GM12878 (cell line): ENCODE results near the gene OGFR. TPM values are rescaled to one million over a fixed set of nuclear protein-coding genes. Genes with fewer than 3 reads are reported as not detected.

ENCODE experiments used
- ATAC-seq: fragments of 200-7000 bp; cut with Tn5 transposase; 3 replicates; pipeline ENCODE4 v1.9.1; 2020; ENCODE audit warnings: mild to moderate bottlenecking, moderate library complexity
- BruUV-seq: library from RNA; stranded (reverse); fragments of 400-500 nt; replicated peaks from 2 replicates; lab custom pipeline; 2021; lab: Mats Ljungman, UMichigan
- CTCF ChIA-PET: fragments of 300-600 bp; sonication (Branson Sonifier 250); formaldehyde crosslinking; extraction: SDS; loops from one replicate; lab custom pipeline; 2021; ENCODE audit warnings: inconsistent platforms; lab: Yijun Ruan, JAX
- POLR2A ChIA-PET: fragments of 350-600 bp; formaldehyde crosslinking; extraction: SDS; loops from one replicate; lab custom pipeline; 2021; ENCODE audit warnings: inconsistent platforms; lab: Charles Lee
- RAD21 ChIA-PET: fragments of 300-600 bp; sonication (Branson Sonifier 250); formaldehyde crosslinking; loops from one replicate; lab custom pipeline; 2023; ENCODE audit warnings: antibody characterized with exemption; ENCODE audit not compliant: unreplicated experiment; lab: Charles Lee
- SMC1A ChIA-PET: fragments of 300-600 bp; sonication (Branson Sonifier 250); formaldehyde crosslinking; loops from one replicate; lab custom pipeline; 2023; ENCODE audit not compliant: unreplicated experiment, uncharacterized antibody; lab: Charles Lee
- DNase-seq: peaks from one replicate; pipeline ENCODE4 v3.0.0-alpha.2; 2011; ENCODE audit warnings: low read depth, low spot score
- FAIRE-seq: peaks from 3 replicates; lab custom pipeline; 2011; peaks lifted over from hg19 to GRCh38; lab: Jason Lieb, UNC
- H2AFZ ChIP-seq: 2 replicates; pipeline ENCODE4 v1.6.0; 2011; ENCODE audit warnings: low read depth, low read length, control low read depth; ENCODE audit not compliant: control insufficient read depth
- H3K27ac ChIP-seq: 2 replicates; pipeline ENCODE4 v1.5.1; 2011; ENCODE audit warnings: control low read depth; ENCODE audit not compliant: control insufficient read depth, insufficient read depth
- H3K27me3 ChIP-seq, 2 experiments: replicated peaks in 1 of 2; 2 replicates each; pipeline versions ENCODE4 v1.6.0 to v1.6.1; 2011; ENCODE audit warnings: low read length in 1 of 2; ENCODE audit not compliant: control insufficient read depth in 2 of 2, insufficient read depth in 2 of 2
- H3K36me3 ChIP-seq, 2 experiments: 2 replicates each; pipeline ENCODE4 v1.5.1; 2011; ENCODE audit warnings: low read length in 1 of 2; ENCODE audit not compliant: control insufficient read depth in 2 of 2, insufficient read depth in 2 of 2
- H3K4me1 ChIP-seq: 2 replicates; pipeline ENCODE4 v1.6.1; 2011; ENCODE audit warnings: mild to moderate bottlenecking, low read length, moderate library complexity, mixed read lengths; ENCODE audit not compliant: control insufficient read depth, insufficient read depth
- H3K4me2 ChIP-seq: 2 replicates; pipeline ENCODE4 v1.6.0; 2011; ENCODE audit warnings: control low read depth; ENCODE audit not compliant: control insufficient read depth, insufficient read depth
- H3K4me3 ChIP-seq: fragments of 200-600 bp; sonication (generic); 2 replicates; pipeline ENCODE4 v1.5.1; 2016
- H3K79me2 ChIP-seq: 2 replicates; pipeline ENCODE4 v1.6.0; 2011; ENCODE audit warnings: low read length; ENCODE audit not compliant: control insufficient read depth, insufficient read depth
- H3K9ac ChIP-seq: 2 replicates; pipeline ENCODE4 v1.8.0; 2011; ENCODE audit warnings: low read length, control low read depth, mixed read lengths; ENCODE audit not compliant: control insufficient read depth, insufficient read depth
- H3K9me3 ChIP-seq: replicated peaks from 3 replicates; pipeline ENCODE4 v1.5.1; 2011; ENCODE audit warnings: mild to moderate bottlenecking, low read length; ENCODE audit not compliant: control insufficient read depth, insufficient read depth
- H4K20me1 ChIP-seq: 2 replicates; pipeline ENCODE4 v1.6.0; 2011; ENCODE audit not compliant: control insufficient read depth, insufficient read depth
- CEBPB ChIP-seq, 2 experiments: fragments of 150-350 bp in 1 of 2; IDR thresholded peaks; 2 replicates each; pipeline ENCODE4 v1.6.1; 2012 to 2014; ENCODE audit warnings: low read depth in 2 of 2, low read length in 2 of 2, borderline replicate concordance in 1 of 2, inconsistent platforms in 1 of 2
- ESRRA ChIP-seq: IDR thresholded peaks from 2 replicates; pipeline ENCODE4 v1.6.1; 2012; ENCODE audit warnings: mild to moderate bottlenecking, low read length, improper control_type of control experiment
- IKZF1 ChIP-seq: fragments of 450-650 bp; conservative IDR thresholded peaks from 2 replicates; pipeline ENCODE4 v1.6.1; 2017; ENCODE audit warnings: antibody characterized with exemption, mild to moderate bottlenecking
- RAD51 ChIP-seq: fragments of 450-650 bp; IDR thresholded peaks from 2 replicates; pipeline ENCODE4 v1.6.1; 2016; ENCODE audit warnings: moderate library complexity, mild to moderate bottlenecking, inconsistent platforms
- YBX1 ChIP-seq: fragments of 450-650 bp; IDR thresholded peaks from 2 replicates; pipeline ENCODE4 v1.6.1; 2016; ENCODE audit warnings: antibody characterized with exemption
- ZNF384 ChIP-seq: IDR thresholded peaks from 2 replicates; pipeline ENCODE4 v1.6.1; 2012; ENCODE audit warnings: low read depth, mild to moderate bottlenecking, low read length, improper control_type of control experiment, borderline replicate concordance
- WGBS: methylation state at CpG from one replicate; pipeline ENCODE4 v1.1.6; 2016; ENCODE audit warnings: low lambda C conversion rate; ENCODE audit not compliant: insufficient replicate concordance, insufficient coverage; ENCODE audit errors: missing lambda C conversion rate; 5-methylcytosine and 5-hydroxymethylcytosine counted together
- in situ Hi-C: fragments of 300-500 bp; cut with MboI; formaldehyde crosslinking; loops from 9 replicates; pipeline ENCODE4 v1.14.3; 2018; ENCODE audit warnings: mixed read lengths
- intact Hi-C: fragments of 100-400 bp; cut with micrococcal nuclease; formaldehyde crosslinking; loops from one replicate; pipeline ENCODE4 v1.14.2; 2022; ENCODE audit not compliant: unreplicated experiment
- polyA plus RNA-seq, 11 experiments: library from polyadenylated mRNA; depleted of rRNA in 4 of 11; unstranded in 6 of 11; stranded (reverse) in 5 of 11; fragments of >200 nt; fragmentation: Nextera tagmentation in 4 of 11; fragmentation: Illumina TruSeq in 1 of 11; extraction: Ambion mirVana in 4 of 11; extraction: Trizol in 1 of 11; gene quantifications; 1 replicate in 1 of 11; 2 replicates in 10 of 11; pipeline versions ENCODE4 v1.2.1 to v1.2.3, GENCODE V29; 2011 to 2016; ENCODE audit warnings: inconsistent platforms in 2 of 11, missing spikeins in 2 of 11, low read depth in 1 of 11
- total RNA-seq, 4 experiments: library from RNA; depleted of rRNA in 3 of 4; stranded (reverse); fragments of >200 nt in 3 of 4; fragmentation: Illumina TruSeq in 1 of 4; extraction: Trizol in 1 of 4; gene quantifications; 2 replicates each; pipeline versions ENCODE4 v1.2.1 to v1.2.3, GENCODE V29; 2013 to 2021
- TF ChIP-seq, protein P1 (sequence below): IDR thresholded peaks from 2 replicates; pipeline ENCODE4 v1.6.1; 2012; ENCODE audit warnings: low read depth, low read length, improper control_type of control experiment
- TF ChIP-seq, protein P2 (sequence below): IDR thresholded peaks from 2 replicates; pipeline ENCODE4 v1.6.1; 2011; ENCODE audit warnings: borderline replicate concordance, low read depth, mild to moderate bottlenecking, moderate library complexity, low read length; ENCODE audit not compliant: insufficient read depth, poor library complexity, severe bottlenecking

Gene OGFR
- total and polyA plus RNA-seq, 10 of the 15 experiments (the other 5 are each of a cell fraction or from before 2014, with no cell fraction given): 0.72 to 62.1 (median 27.3) TPM

DNA sequence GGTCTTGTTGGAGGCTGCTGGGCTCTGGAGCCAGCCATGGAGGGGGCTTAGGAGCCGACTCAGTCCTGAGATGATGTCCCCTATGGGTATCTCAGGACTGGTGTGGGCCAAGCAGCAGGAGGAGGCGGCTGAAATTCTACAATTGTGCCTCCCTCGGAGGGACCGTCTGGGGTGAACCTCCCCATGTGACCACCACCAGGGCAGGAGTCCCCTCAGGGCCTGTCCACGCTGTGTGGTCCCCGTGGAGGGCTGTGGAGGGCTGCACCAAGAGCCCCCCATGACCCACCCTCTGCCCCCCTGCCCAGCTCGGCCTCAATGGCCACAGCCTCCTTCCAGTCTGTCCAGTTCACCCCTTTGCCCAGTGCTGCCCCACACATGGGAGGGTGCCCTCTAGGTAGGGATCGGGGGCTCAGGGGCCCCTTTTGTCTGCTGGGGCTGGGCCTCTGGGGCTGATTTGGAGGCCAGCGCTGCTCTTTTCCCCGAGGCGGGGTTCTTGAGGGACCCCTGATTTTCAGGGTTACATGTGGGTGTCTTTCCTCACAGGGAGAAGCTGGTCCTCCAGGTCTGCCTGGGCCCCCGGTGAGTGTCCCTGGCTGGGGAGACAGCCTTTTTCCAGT is 13.4 kb downstream of the OGFR start:
- TF ChIP-seq, protein P1, sequence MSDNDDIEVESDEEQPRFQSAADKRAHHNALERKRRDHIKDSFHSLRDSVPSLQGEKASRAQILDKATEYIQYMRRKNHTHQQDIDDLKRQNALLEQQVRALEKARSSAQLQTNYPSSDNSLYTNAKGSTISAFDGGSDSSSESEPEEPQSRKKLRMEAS: no peak
- TF ChIP-seq RAD51: no peak
- no peak for TF ChIP-seq YBX1
- TF ChIP-seq ZNF384: no peak
- TF ChIP-seq CEBPB (IDR thresholded peaks at IDR 0.05; ENCODE audit: borderline replicate concordance in 1 of 2, low read depth in 2 of 2, low read length in 2 of 2): no peak
- no peak for TF ChIP-seq ESRRA
- TF ChIP-seq, protein P2, sequence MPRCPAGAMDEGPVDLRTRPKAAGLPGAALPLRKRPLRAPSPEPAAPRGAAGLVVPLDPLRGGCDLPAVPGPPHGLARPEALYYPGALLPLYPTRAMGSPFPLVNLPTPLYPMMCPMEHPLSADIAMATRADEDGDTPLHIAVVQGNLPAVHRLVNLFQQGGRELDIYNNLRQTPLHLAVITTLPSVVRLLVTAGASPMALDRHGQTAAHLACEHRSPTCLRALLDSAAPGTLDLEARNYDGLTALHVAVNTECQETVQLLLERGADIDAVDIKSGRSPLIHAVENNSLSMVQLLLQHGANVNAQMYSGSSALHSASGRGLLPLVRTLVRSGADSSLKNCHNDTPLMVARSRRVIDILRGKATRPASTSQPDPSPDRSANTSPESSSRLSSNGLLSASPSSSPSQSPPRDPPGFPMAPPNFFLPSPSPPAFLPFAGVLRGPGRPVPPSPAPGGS: no peak
- no peak for TF ChIP-seq IKZF1
- in situ Hi-C loops: no loop called here
- Histone ChIP-seq H3K79me2 (no peaks in the 10 kb centered on the region), H3K9me3 (no peaks in the 10 kb centered on the region), H3K27ac (no peak overlapping the region), H3K4me1 (no peaks in the 10 kb centered on the region), H3K27me3 (peaks cover 6 to 8% of the 10 kb centered on the region in 2 experiments; a peak in 3 of 4 replicates), H4K20me1 (no peaks in the 10 kb centered on the region), H3K4me2 (no peak overlapping the region), H2AFZ (no peak overlapping the region), H3K36me3 (no peaks in the 10 kb centered on the region; a peak in 1 of 4 replicates), H3K4me3 (no peak overlapping the region), H3K9ac (no peak overlapping the region)
- POLR2A ChIA-PET: no interaction called here
- CTCF ChIA-PET: no interaction called here
- WGBS: 42% methylated on average over 10 of the region's 12 CpGs
- ATAC-seq (no peak), DNase-seq (no peak), FAIRE-seq (no peak)
- BruUV-seq: no TSS peak
- SMC1A ChIA-PET: no interaction called here
- RAD21 ChIA-PET: no interaction called here
- intact Hi-C loops: no loop called here
